ENCODE results near the gene PTGER4.

PTGER4 gene

DNA sequence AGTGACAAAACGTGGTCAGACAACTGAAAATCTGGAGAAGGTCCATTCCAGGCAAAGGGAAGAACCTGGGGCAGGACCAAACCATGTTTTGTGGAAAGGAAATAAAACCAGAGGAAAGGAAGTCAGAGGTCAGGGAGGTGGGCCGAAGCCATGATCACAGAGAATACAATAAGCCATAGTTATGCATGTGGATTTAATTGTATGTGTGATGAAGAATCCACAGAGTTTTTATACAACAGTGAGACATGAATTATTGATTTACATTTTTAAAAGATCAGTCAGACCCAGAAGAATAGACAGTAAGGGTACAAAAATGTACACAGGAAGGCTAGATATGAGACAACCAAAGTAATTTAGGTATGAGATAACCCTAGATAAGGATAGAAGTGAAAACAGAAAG is 55.3 kb downstream of the PTGER4 start:
- H3K4me3 ChIP-seq (ENCODE audit: insufficient read length, low read depth) = no peak overlapping the region
- no peaks in the 10 kb centered on the region for H3K4me1 ChIP-seq (ENCODE audit: insufficient read depth, insufficient read length)
- no peak overlapping the region for H3K9ac ChIP-seq (ENCODE audit: insufficient read length, low read depth)
- no peak for TF ChIP-seq ZNF274 (IDR thresholded peaks at IDR 0.05; ENCODE audit: low read depth, low read length)
- no peak for TF ChIP-seq YY1 (IDR thresholded peaks at IDR 0.05; ENCODE audit: insufficient read depth, insufficient read length)
- no peak for TF ChIP-seq SUZ12 (IDR thresholded peaks at IDR 0.05; ENCODE audit: extremely low read depth, insufficient read depth, insufficient read length)
- no peaks in the 10 kb centered on the region for H3K36me3 ChIP-seq (ENCODE audit: insufficient read depth, insufficient read length, low read length)
- no peaks in the 10 kb centered on the region for H3K27me3 ChIP-seq (ENCODE audit: insufficient read depth, insufficient read length)
- DNase-seq (ENCODE audit: low read depth, low spot score) = no peak
- H3K9me3 ChIP-seq (ENCODE audit: insufficient read depth, low read length) = no peaks in the 10 kb centered on the region

DNA sequence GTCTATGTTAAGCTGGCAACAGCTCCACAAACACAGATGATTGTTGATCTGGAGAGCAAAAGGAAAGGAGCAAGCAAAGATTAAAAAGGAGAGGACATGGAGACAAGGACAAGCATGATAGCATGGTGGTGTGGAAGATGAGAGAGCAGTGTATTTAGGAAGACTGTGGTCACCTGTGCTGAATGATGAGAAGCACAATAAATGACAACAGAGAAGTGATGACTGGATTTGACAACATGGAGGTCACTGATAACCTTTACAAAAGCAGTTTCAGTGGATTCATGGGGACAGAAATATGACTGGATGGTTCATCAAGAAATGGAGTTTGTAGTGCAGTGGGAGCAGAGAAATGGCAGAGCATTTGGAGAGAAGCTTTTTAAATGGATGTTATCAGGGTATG is 55.9 kb downstream of the PTGER4 start:
- Histone ChIP-seq H3K27me3 (ENCODE audit: insufficient read depth, insufficient read length) (no peaks in the 10 kb centered on the region), H3K4me3 (ENCODE audit: insufficient read length, low read depth) (no peak overlapping the region), H3K36me3 (ENCODE audit: insufficient read depth, insufficient read length, low read length) (no peaks in the 10 kb centered on the region), H3K9ac (ENCODE audit: insufficient read length, low read depth) (no peak overlapping the region), H3K4me1 (ENCODE audit: insufficient read depth, insufficient read length) (no peaks in the 10 kb centered on the region), H3K9me3 (ENCODE audit: insufficient read depth, low read length) (no peaks in the 10 kb centered on the region)
- TF ChIP-seq YY1 (IDR thresholded peaks at IDR 0.05; ENCODE audit: insufficient read depth, insufficient read length) (no peak), SUZ12 (IDR thresholded peaks at IDR 0.05; ENCODE audit: extremely low read depth, insufficient read depth, insufficient read length) (no peak), ZNF274 (IDR thresholded peaks at IDR 0.05; ENCODE audit: low read depth, low read length) (no peak)
- no peak for DNase-seq (ENCODE audit: low read depth, low spot score)

DNA sequence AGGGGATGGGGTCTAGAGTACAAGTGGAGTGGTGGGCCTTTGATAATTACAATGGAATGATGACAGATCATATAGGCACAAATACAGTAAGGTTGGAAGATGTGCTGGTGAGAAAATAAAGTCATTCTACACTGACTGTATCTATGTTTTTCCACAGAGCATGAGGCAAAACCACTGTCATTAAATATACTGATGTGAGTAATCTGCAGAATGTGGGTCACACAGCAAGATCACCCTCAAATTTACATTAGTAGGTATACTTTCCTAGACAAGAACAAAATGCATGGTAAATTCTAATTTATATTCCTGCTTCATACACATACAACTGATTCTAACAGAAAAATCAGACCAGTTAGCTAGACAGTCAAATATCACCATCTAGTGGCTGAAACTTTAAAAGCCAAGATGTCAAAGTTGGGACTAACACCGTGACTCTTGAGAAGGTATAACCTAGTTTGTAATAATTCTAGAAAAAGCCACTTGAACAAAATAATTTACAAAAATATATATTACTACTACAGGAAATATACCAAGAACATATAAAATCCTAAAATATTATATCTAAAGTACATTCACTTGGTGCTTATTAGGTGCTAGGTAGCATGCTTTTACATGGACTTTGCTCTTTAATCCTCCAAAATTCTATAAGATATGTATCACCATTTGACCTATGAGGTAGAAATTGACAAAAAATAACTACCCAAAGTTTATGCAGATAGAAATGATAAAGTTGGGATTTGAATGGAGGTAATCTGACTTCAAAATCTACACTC is 56.6 kb downstream of the PTGER4 start:
- H3K27me3 ChIP-seq (ENCODE audit: insufficient read depth, insufficient read length) = no peaks in the 10 kb centered on the region
- no peak overlapping the region for H3K9ac ChIP-seq (ENCODE audit: insufficient read length, low read depth)
- no peak for TF ChIP-seq YY1 (IDR thresholded peaks at IDR 0.05; ENCODE audit: insufficient read depth, insufficient read length)
- TF ChIP-seq ZNF274 (IDR thresholded peaks at IDR 0.05; ENCODE audit: low read depth, low read length) = no peak
- no peak for TF ChIP-seq SUZ12 (IDR thresholded peaks at IDR 0.05; ENCODE audit: extremely low read depth, insufficient read depth, insufficient read length)
- no peaks in the 10 kb centered on the region for H3K9me3 ChIP-seq (ENCODE audit: insufficient read depth, low read length)
- no peaks in the 10 kb centered on the region for H3K36me3 ChIP-seq (ENCODE audit: insufficient read depth, insufficient read length, low read length)
- no peak overlapping the region for H3K4me3 ChIP-seq (ENCODE audit: insufficient read length, low read depth)
- no peaks in the 10 kb centered on the region for H3K4me1 ChIP-seq (ENCODE audit: insufficient read depth, insufficient read length)
- DNase-seq (ENCODE audit: low read depth, low spot score) = no peak

DNA sequence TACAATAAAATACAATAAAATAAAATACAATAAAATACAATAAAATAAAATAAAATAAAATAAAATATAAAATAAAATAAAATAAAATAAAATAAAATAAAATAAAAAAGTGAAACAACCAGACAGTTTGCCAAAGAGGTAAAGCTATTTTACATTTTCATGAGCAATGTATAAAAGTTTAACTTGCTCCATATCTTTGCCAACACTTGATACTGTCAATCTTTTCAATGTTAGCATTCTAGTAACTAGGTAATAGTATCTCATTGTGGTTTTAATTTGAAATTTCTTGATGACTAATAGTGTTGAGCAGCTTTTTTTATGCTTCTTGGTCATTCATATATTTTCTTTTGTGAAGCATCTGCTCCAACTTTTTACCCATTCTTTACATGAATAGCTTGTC is 58.8 kb downstream of the PTGER4 start:
- no peak for DNase-seq (ENCODE audit: low read depth, low spot score)
- Histone ChIP-seq H3K4me1 (ENCODE audit: insufficient read depth, insufficient read length) (no peaks in the 10 kb centered on the region), H3K27me3 (ENCODE audit: insufficient read depth, insufficient read length) (no peaks in the 10 kb centered on the region), H3K36me3 (ENCODE audit: insufficient read depth, insufficient read length, low read length) (no peaks in the 10 kb centered on the region), H3K9ac (ENCODE audit: insufficient read length, low read depth) (no peak overlapping the region), H3K9me3 (ENCODE audit: insufficient read depth, low read length) (no peaks in the 10 kb centered on the region), H3K4me3 (ENCODE audit: insufficient read length, low read depth) (no peak overlapping the region)
- no peak for TF ChIP-seq YY1 (IDR thresholded peaks at IDR 0.05; ENCODE audit: insufficient read depth, insufficient read length)
- no peak for TF ChIP-seq SUZ12 (IDR thresholded peaks at IDR 0.05; ENCODE audit: extremely low read depth, insufficient read depth, insufficient read length)
- no peak for TF ChIP-seq ZNF274 (IDR thresholded peaks at IDR 0.05; ENCODE audit: low read depth, low read length)

All from NT2/D1 (cell line).